ENCODE measurements around the gene KMT2C.
"Not testable (repeated sequence)": the region's sequence is repeated elsewhere in the genome, so short reads cannot be mapped to it uniquely, and the experiment has no call there.

The KMT2C gene

GRCh38 chr7:152299542-152300143, 136.2 kb downstream of the KMT2C start:
- not testable (repeated sequence) for DNase-seq

GRCh38 chr7:152292897-152293296, 142.9 kb downstream of the KMT2C start:
- DNase-seq, result no peak

- DNase-seq, result not testable (repeated sequence)
These were observed 148.8 kb downstream of the KMT2C start for GRCh38 chr7:152286972-152287371.

GRCh38 chr7:152286219-152286618, 149.6 kb downstream of the KMT2C start:
- DNase-seq, result not testable (repeated sequence)

GRCh38 chr7:152284998-152285397, 150.8 kb downstream of the KMT2C start:
- not testable (repeated sequence) for DNase-seq

GRCh38 chr7:152277687-152278086, 158.1 kb downstream of the KMT2C start:
- DNase-seq, result not testable (repeated sequence)

- DNase-seq, result not testable (repeated sequence)
These were observed 165.4 kb downstream of the KMT2C start for GRCh38 chr7:152270427-152270826.

- DNase-seq, result not testable (repeated sequence)
These were observed 168.9 kb downstream of the KMT2C start for GRCh38 chr7:152266859-152267258.

- DNase-seq, result not testable (repeated sequence)
These were observed 170.9 kb downstream of the KMT2C start for GRCh38 chr7:152264915-152265314.

GRCh38 chr7:152262146-152262545, 173.7 kb downstream of the KMT2C start:
- DNase-seq, result not testable (repeated sequence)

GRCh38 chr7:152259645-152260044, 176.2 kb downstream of the KMT2C start:
- not testable (repeated sequence) for DNase-seq

GRCh38 chr7:152247851-152248250, 188.0 kb downstream of the KMT2C start:
- not testable (repeated sequence) for DNase-seq

GRCh38 chr7:152245417-152245816, 190.4 kb downstream of the KMT2C start:
- DNase-seq, result not testable (repeated sequence)

- DNase-seq, result not testable (repeated sequence)
These were observed 192.3 kb downstream of the KMT2C start for GRCh38 chr7:152243464-152243863.

- not testable (repeated sequence) for DNase-seq
These were observed 194.5 kb downstream of the KMT2C start for GRCh38 chr7:152241301-152241700.

- not testable (repeated sequence) for DNase-seq
These were observed 199.5 kb downstream of the KMT2C start for GRCh38 chr7:152236306-152236705.

- not testable (repeated sequence) for DNase-seq
These were observed 201.4 kb downstream of the KMT2C start for GRCh38 chr7:152234421-152234820.

GRCh38 chr7:152231089-152231488, 204.7 kb downstream of the KMT2C start:
- DNase-seq, result no peak

GRCh38 chr7:152219556-152219955, 216.2 kb downstream of the KMT2C start:
- DNase-seq, result not testable (repeated sequence)

- DNase-seq, result not testable (repeated sequence)
These were observed 227.0 kb downstream of the KMT2C start for GRCh38 chr7:152208766-152209165.

- DNase-seq, result not testable (repeated sequence)
These were observed 231.4 kb downstream of the KMT2C start for GRCh38 chr7:152204417-152204816.

GRCh38 chr7:152203095-152203494, 232.7 kb downstream of the KMT2C start:
- no peak for DNase-seq

GRCh38 chr7:152202056-152202455, 233.7 kb downstream of the KMT2C start:
- DNase-seq, result no peak

GRCh38 chr7:152200395-152200794, 235.4 kb downstream of the KMT2C start:
- no peak for DNase-seq

- DNase-seq, result no peak
These were observed 239.4 kb downstream of the KMT2C start for GRCh38 chr7:152196391-152196790.
